ENCODE data around the gene RPS6KA1. TPM values are rescaled to one million over a fixed set of nuclear protein-coding genes. Genes with fewer than 3 reads are reported as not detected.

Gene RPS6KA1
- total and polyA plus RNA-seq, 2 donors from 2014 or later = 39.5 to 58.1 TPM

DNA sequence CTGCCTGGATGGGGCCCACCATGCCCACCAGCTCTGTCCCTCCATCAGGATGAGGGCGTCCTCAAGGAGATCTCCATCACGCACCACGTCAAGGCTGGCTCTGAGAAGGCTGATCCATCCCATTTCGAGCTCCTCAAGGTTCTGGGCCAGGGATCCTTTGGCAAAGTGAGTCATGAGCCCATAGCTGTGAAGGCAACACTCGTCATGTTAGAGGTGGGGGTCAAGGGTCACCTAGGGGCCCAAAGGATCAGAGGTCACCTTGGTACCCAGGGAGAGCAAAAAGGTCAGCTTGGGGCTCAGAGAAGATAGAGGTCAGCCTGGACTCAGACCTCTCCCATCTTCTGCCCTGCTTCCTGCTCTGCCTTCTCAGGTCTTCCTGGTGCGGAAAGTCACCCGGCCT lies 17.3 kb downstream of the RPS6KA1 start:
- Histone ChIP-seq H3K27me3 (ENCODE audit: control insufficient read depth, insufficient read depth, low read length) (no peaks in the 10 kb centered on the region), H3K9ac (ENCODE audit: low read length in 3 of 3) (no peak overlapping the region), H3K4me1 (ENCODE audit: control insufficient read depth in 2 of 3, insufficient read depth in 2 of 3, low read depth in 1 of 3, low read length in 3 of 3) (peaks cover 0 to 7% (median 0%) of the 10 kb centered on the region in 3 donors), H3K4me3 (ENCODE audit: low read length in 3 of 3) (no peak overlapping the region), H3K27ac (ENCODE audit: low read depth in 2 of 2, low read length in 2 of 2) (no peak overlapping the region), H3K36me3 (ENCODE audit: control insufficient read depth in 2 of 3, insufficient read depth in 3 of 3, low read length in 3 of 3) (peaks cover 0 to 6% (median 0%) of the 10 kb centered on the region in 3 donors), H3K9me3 (ENCODE audit: control insufficient read depth in 2 of 3, insufficient read depth in 1 of 3, low read length in 3 of 3) (no peaks in the 10 kb centered on the region)
- intact Hi-C loops (cut with DNase I) = no loop called here
- FAIRE-seq (no peak), DNase-seq (no peak)
- TF ChIP-seq, protein P1, sequence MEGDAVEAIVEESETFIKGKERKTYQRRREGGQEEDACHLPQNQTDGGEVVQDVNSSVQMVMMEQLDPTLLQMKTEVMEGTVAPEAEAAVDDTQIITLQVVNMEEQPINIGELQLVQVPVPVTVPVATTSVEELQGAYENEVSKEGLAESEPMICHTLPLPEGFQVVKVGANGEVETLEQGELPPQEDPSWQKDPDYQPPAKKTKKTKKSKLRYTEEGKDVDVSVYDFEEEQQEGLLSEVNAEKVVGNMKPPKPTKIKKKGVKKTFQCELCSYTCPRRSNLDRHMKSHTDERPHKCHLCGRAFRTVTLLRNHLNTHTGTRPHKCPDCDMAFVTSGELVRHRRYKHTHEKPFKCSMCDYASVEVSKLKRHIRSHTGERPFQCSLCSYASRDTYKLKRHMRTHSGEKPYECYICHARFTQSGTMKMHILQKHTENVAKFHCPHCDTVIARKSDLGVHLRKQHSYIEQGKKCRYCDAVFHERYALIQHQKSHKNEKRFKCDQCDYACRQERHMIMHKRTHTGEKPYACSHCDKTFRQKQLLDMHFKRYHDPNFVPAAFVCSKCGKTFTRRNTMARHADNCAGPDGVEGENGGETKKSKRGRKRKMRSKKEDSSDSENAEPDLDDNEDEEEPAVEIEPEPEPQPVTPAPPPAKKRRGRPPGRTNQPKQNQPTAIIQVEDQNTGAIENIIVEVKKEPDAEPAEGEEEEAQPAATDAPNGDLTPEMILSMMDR (IDR thresholded peaks at IDR 0.05; ENCODE audit: borderline replicate concordance, extremely low read depth, insufficient read depth) = no peak

DNA sequence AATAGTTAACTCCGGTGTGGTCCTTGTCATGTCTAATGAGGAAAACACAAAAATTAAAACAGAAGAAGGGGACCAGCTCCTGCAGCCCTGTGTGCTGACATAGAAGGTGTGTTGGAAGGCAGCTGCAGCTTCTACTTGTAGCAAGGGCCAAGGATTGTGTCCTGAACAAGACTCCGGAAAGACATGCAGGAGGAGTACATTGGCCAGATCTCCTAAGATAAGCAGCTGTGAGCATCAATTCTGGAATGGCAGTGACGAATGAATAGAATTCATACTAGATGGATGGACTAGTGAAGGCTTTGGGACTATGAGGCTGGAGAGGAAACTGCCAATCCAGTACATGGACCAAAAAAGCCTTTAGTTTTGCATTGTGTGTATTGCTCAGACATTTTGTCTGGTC lies 19.3 kb downstream of the RPS6KA1 start:
- FAIRE-seq (no peak), DNase-seq (no peak)
- Histone ChIP-seq H3K9ac (ENCODE audit: low read length in 3 of 3) (no peak overlapping the region), H3K9me3 (ENCODE audit: control insufficient read depth in 2 of 3, insufficient read depth in 1 of 3, low read length in 3 of 3) (no peaks in the 10 kb centered on the region), H3K27me3 (ENCODE audit: control insufficient read depth, insufficient read depth, low read length) (no peaks in the 10 kb centered on the region), H3K4me1 (ENCODE audit: control insufficient read depth in 2 of 3, insufficient read depth in 2 of 3, low read depth in 1 of 3, low read length in 3 of 3) (peaks cover 0 to 3% (median 0%) of the 10 kb centered on the region in 3 donors), H3K36me3 (ENCODE audit: control insufficient read depth in 2 of 3, insufficient read depth in 3 of 3, low read length in 3 of 3) (peaks cover 0 to 12% (median 9%) of the 10 kb centered on the region in 3 donors), H3K27ac (ENCODE audit: low read depth in 2 of 2, low read length in 2 of 2) (no peak overlapping the region), H3K4me3 (ENCODE audit: low read length in 3 of 3) (no peak overlapping the region)
- intact Hi-C loops (cut with DNase I) = no loop called here
- TF ChIP-seq, protein P1 (IDR thresholded peaks at IDR 0.05; ENCODE audit: borderline replicate concordance, extremely low read depth, insufficient read depth) = no peak

DNA sequence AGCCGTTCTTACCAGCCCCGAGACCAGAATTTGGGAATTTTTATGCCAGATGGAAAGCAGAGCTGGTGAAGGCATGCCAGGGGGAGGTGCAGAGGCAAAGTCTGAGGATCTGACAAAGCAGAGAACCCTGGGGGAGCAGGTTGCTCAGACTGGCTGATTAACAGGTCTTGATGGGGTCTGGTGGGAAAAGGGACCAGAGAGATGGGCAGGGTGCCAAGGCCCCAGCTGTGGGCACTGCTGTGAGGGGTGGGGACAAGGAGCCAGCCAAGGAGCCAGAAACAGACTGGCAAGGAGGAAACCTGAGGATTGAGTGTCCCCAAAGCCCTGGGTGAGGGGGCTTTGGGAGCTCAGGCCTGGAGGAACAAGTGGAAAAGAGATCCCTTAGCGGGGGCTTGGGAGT lies 21.4 kb downstream of the RPS6KA1 start:
- FAIRE-seq = no peak

More for the DNA sequence above, 21.4 kb downstream of the RPS6KA1 start:
- intact Hi-C loops (cut with DNase I) = no loop called here
- no peak overlapping the region for H3K4me3 ChIP-seq (ENCODE audit: low read length in 3 of 3)
- peaks cover 0 to 28% (median 14%) of the 10 kb centered on the region in 3 donors for H3K36me3 ChIP-seq (ENCODE audit: control insufficient read depth in 2 of 3, insufficient read depth in 3 of 3, low read length in 3 of 3)
- DNase-seq = no peak
- H3K9me3 ChIP-seq (ENCODE audit: control insufficient read depth in 2 of 3, insufficient read depth in 1 of 3, low read length in 3 of 3) = no peaks in the 10 kb centered on the region
- TF ChIP-seq, protein P1 (IDR thresholded peaks at IDR 0.05; ENCODE audit: borderline replicate concordance, extremely low read depth, insufficient read depth) = no peak
- no peak overlapping the region for H3K27ac ChIP-seq (ENCODE audit: low read depth in 2 of 2, low read length in 2 of 2)
- H3K4me1 ChIP-seq (ENCODE audit: control insufficient read depth in 2 of 3, insufficient read depth in 2 of 3, low read depth in 1 of 3, low read length in 3 of 3) = peaks cover 0 to 3% (median 0%) of the 10 kb centered on the region in 3 donors
- no peaks in the 10 kb centered on the region for H3K27me3 ChIP-seq (ENCODE audit: control insufficient read depth, insufficient read depth, low read length)
- H3K9ac ChIP-seq (ENCODE audit: low read length in 3 of 3) = no peak overlapping the region
